ENCODE measurements around the gene MARCHF4.

DNA sequence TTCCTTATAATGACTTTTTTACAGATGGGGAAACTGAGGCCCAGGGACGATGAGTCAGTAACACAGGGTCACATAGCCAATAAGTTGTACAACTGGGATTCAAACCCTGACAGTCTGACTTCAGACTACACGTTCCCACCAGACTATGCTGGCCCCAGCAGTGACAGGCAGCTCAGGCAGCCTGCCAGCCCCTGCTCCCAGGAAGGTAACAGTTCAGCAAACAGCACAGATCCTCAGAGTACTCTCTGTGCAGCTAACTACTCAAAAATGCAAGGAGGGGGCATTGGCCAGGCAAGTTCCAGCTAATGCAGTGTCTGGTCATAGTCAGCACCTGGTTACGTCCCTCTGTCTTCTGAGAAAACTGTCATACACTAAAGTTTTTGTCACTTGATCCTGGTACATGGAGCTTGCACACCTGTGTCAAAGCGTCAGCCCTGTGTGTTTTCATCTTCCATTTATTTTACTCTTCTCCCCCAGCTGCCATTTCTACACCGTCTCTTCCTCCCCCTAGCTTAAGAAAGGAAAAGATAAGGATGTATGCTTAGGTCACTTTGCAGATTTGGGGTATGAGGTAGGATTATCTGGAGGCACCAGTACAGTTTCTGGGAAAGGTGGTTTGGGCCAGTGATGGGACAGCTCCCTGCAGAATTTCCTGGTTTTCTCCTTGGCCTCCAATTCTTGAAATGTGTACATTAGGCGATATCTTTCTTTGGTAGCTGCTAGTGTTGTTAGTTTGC is 44.5 kb upstream of the MARCHF4 start:
- no peak for TF ChIP-seq TAF1 (IDR thresholded peaks at IDR 0.05; ENCODE audit: low read depth, low read length)
- no peak for TF ChIP-seq POLR2A (IDR thresholded peaks at IDR 0.05; ENCODE audit: low read depth, low read length)
- no peak for TF ChIP-seq POU2F2 (IDR thresholded peaks at IDR 0.05; ENCODE audit: low read depth, low read length)

Measured in GM12891 (cell line).